Measurements from ENCODE around the gene RPRD1B.

- TF ChIP-seq CTCF (IDR thresholded peaks at IDR 0.05), result no peak
- TF ChIP-seq POLR2A (IDR thresholded peaks at IDR 0.05), result no peak
Observed at GRCh38 chr20:38139156-38139912, 105.8 kb downstream of the RPRD1B start.

Data from esophagus squamous epithelium (tissue), 4 donors.